Left renal cortex interstitium (tissue), 4 donors: ENCODE data around the gene PER1. TPM values are rescaled to one million over a fixed set of nuclear protein-coding genes. Genes with fewer than 3 reads are reported as not detected.

Experiments used
- DNase-seq, 4 donors: peaks; one replicate each; pipeline ENCODE4 v3.0.0-alpha.2; 2013; ENCODE audit warnings: low read depth in 4 of 4, low spot score in 2 of 4, missing footprints in 1 of 4
- polyA plus RNA-seq, 4 donors: library from polyadenylated mRNA; unstranded; fragments of 120-200 nt; gene quantifications; one replicate each; pipeline ENCODE4 v1.2.1, GENCODE V29; 2013; ENCODE audit not compliant: insufficient read length in 4 of 4

The PER1 gene, protein sequence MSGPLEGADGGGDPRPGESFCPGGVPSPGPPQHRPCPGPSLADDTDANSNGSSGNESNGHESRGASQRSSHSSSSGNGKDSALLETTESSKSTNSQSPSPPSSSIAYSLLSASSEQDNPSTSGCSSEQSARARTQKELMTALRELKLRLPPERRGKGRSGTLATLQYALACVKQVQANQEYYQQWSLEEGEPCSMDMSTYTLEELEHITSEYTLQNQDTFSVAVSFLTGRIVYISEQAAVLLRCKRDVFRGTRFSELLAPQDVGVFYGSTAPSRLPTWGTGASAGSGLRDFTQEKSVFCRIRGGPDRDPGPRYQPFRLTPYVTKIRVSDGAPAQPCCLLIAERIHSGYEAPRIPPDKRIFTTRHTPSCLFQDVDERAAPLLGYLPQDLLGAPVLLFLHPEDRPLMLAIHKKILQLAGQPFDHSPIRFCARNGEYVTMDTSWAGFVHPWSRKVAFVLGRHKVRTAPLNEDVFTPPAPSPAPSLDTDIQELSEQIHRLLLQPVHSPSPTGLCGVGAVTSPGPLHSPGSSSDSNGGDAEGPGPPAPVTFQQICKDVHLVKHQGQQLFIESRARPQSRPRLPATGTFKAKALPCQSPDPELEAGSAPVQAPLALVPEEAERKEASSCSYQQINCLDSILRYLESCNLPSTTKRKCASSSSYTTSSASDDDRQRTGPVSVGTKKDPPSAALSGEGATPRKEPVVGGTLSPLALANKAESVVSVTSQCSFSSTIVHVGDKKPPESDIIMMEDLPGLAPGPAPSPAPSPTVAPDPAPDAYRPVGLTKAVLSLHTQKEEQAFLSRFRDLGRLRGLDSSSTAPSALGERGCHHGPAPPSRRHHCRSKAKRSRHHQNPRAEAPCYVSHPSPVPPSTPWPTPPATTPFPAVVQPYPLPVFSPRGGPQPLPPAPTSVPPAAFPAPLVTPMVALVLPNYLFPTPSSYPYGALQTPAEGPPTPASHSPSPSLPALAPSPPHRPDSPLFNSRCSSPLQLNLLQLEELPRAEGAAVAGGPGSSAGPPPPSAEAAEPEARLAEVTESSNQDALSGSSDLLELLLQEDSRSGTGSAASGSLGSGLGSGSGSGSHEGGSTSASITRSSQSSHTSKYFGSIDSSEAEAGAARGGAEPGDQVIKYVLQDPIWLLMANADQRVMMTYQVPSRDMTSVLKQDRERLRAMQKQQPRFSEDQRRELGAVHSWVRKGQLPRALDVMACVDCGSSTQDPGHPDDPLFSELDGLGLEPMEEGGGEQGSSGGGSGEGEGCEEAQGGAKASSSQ (N-terminal part only)
- polyA plus RNA-seq = 10 to 100 TPM; 19.7 to 37.7 (median 30.8) TPM

GRCh38 chr17:8152112-8152775, at the start of gene PER1:
Gene PER1, minus strand, starts transcription at chr17:8152404. Its CDS starts 1,698 bp downstream, at chr17:8150706.
- DNase-seq = peak in 2 of 4 donors; percentile 87 to 89

- peak in 1 of 4 donors; percentile 86 for DNase-seq
Measured at GRCh38 chr17:8192070-8192815, 40.0 kb upstream of the PER1 start.

DNA sequence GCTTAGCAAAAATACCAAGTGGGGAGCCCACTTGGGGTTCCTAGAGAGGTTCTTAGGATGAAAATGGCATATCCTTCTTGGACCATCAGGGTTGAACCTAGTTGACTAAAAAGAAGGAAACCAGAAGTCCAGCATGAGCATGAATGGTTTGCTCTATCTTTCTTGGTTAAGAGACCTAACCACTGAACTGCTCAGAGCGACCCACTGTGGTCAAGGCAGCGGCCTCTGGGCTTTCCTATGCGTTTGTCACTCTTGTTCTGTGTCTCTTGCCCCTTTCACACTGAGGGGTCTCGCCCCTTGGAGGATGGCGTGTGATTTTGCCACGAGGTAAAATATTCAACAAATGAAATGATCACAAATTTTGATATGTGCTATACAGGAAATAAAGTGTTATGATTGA, 38.3 kb upstream of the PER1 start:
- DNase-seq = no peak

DNA sequence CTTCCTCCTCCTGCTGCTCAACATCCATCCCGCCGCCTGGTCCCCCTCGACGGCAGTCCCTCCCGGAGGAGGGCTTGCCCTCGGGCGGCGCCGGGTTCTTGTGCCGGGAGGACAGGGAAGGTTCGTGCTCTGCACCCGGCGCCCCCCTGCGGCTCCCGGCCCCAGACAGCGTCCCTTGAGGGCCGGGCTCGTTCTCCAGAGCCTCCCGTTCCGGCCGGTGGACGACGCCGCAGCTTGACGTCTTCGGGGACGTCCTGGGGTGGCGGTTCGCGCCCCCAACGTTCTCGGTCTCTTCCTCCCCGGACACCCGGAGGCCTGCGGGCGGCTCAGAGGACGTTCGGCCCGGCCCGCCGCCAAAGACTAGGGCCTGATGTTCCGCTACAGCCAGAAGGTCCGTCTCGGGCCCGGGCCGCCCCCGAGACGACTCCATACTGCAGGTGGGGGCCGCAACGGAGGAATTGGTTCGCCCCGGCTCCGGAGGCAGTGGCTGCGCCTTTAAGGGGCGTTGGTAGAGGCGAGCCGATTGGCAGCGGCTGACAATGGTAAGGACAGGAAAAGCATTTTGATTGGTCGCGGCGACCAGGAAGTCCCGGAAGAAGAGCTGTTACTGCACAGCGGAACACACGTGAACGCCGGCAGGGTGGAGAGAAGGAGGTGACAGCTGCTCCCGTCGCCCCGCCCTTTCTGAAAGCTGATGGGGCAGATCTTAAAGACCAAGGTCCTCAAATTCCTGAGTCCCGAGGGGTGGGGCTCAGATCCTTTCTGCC, 37.7 kb upstream of the PER1 start, which contains the start of gene BORCS6:
Gene BORCS6 (minus strand): TSS at position 470 of the 767 bp plus-strand sequence. CDS start 40 bp downstream, at position 430.
- DNase-seq = peak in 2 of 4 donors; percentile 92

GRCh38 chr17:8189041-8189710, 37.0 kb upstream of the PER1 start:
- no peak for DNase-seq

DNA sequence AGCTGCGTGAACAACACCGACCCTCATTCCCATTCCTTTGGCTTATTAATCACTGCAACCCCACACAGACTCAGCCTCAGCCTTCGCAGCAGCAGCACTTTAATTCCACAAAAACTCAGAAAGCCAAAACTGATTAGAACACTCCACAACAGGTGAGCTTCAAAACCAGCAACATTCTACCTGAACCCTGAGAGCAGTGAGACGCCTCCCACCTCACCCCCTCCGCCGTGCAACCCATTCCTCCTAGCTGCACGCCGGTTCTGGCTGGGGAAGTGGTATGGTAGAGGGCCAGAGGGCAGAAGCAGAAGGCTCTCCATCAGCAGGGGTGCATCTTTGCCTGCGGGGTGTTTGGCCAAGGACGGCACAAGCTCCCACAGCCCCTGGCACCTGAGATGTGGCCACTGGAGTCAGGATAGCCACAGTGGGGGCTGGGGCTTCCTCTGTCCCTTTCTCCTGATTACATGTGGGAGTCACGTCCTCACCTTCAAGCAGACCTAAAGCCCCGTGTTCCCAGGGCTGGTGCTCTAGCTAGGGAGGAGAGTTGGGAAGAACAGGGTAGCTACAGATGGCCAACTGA, 36.1 kb upstream of the PER1 start:
- no peak for DNase-seq

GRCh38 chr17:8187517-8188262, 35.5 kb upstream of the PER1 start:
- peak in 2 of 4 donors; percentile 91 to 94 for DNase-seq

GRCh38 chr17:8186787-8187516, 34.7 kb upstream of the PER1 start:
- DNase-seq = peak in 3 of 4 donors; percentile 89 to 95 (median 93)

- DNase-seq = no peak
Measured at GRCh38 chr17:8186446-8186786, 34.2 kb upstream of the PER1 start.

GRCh38 chr17:8185582-8186445, 33.6 kb upstream of the PER1 start:
- DNase-seq = no peak

DNA sequence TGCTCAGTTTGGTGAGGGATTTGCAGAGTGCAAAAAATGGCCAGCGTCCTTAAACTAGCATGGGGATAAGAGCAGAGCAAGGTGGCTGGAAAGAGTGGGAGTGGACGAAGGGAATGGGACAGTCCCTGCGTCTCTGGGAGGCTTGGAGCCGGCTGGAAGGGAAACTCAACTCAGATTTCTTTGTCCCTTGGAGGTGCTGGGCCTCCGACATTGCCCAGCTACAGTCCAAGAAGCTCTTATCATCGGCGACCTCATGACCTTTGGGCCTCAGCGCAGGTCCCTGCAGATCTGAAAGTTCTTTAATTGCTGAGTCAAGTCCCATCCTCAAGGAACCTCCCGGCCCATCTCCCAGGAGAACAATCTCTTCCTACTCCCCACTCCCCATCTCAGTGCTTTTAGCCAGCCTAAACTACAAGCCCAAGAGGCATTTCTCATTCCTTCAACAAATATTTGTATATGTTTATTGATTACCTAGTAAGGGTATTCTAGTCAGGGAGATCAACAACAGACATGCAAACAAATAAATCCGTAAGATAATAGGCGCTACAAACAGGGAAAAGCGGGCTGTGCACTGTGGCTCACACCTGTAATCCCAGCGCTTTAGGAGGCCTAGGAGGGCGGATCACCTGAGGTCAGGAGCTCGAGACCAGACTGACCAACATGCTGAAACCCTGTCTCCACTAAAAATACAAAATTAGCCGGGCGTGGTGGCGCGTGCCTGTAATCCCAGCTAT, 25.0 kb upstream of the PER1 start:
- no peak for DNase-seq

DNA sequence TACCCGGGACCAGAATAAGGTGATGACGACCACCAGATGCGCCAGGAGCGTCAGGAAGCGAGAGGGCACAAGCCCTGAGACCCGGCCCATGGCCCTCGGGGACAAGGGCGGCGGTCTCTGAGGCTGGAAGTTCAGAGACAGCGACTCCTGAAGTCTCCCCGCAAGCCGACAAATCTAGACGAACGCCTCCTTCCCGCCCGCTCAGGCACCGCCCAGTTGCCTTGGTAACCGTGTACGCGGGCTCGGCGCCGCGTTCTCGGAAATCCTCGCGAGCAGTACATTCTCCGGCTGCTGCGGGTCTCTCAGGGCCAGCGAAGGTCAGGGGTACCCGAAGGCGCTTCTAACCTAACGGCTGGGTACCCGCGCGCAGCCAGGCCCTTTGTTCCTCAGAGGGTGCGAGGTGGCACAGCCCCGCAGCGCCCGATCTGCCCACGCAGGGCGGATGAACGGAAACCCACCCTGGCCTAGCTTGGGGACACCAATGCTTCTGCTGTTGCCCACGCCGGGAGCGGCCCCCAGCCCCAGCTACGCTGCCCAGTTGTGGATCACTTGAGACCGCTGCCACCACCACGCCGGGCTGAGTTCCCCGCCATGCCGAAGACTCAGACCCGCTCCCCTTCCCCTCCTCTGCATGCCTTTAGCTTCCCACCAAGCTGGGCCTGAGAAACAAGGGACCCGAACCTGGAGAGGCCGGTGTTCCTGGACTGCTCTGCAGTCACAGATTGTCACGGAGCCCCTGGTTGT, 24.2 kb upstream of the PER1 start, which contains the start of gene TMEM107:
Gene TMEM107 (minus strand): TSS at position 184 of the 744 bp plus-strand sequence. CDS start 94 bp downstream, at position 90.
- peak in 1 of 4 donors; percentile 84 for DNase-seq

GRCh38 chr17:8175795-8176196, 23.6 kb upstream of the PER1 start:
- no peak for DNase-seq

GRCh38 chr17:8173871-8174322, 21.7 kb upstream of the PER1 start:
- DNase-seq = no peak
